ENCODE results near the gene TOX2.

GRCh38 chr20:43939762-43940121, 25.1 kb downstream of the TOX2 start:
- TF ChIP-seq POLR2A (IDR thresholded peaks at IDR 0.05; ENCODE audit: low read depth, low read length) (no peak), POLR2AphosphoS5 (IDR thresholded peaks at IDR 0.05; ENCODE audit: low read depth, low read length) (no peak)

All from GM12892 (cell line).